A549 (cell line): ENCODE data around the gene GHDC.

Experiments
- CTCF ChIP-seq: fragments of >200 bp; sonication (Bioruptor Twin); formaldehyde crosslinking; IDR thresholded peaks from 3 replicates; pipeline ENCODE4 v1.5.1; 2016
- HOXA7 ChIP-seq: fragments of 250-450 bp; sonication (Bioruptor Pico); IDR thresholded peaks from 2 replicates; pipeline ENCODE4 v1.5.0; 2020; ENCODE audit warnings: mild to moderate bottlenecking, moderate library complexity
- JUNB ChIP-seq: fragments of >200 bp; sonication (Bioruptor Twin); formaldehyde crosslinking; IDR thresholded peaks from 2 replicates; pipeline ENCODE4 v1.6.1; 2016
- RFX5 ChIP-seq: fragments of 450-650 bp; IDR thresholded peaks from 2 replicates; pipeline ENCODE4 v1.7.1; 2014; ENCODE audit warnings: antibody characterized with exemption, mild to moderate bottlenecking, moderate library complexity
- RNF2 ChIP-seq: fragments of 200-600 bp; sonication (generic); IDR thresholded peaks from 2 replicates; pipeline ENCODE4 v1.6.1; 2016; ENCODE audit warnings: low read depth, mild to moderate bottlenecking, antibody characterized with exemption, moderate library complexity, borderline replicate concordance
- SREBF2 ChIP-seq: fragments of 450-650 bp; IDR thresholded peaks from 2 replicates; pipeline ENCODE4 v1.6.1; 2014; ENCODE audit warnings: mild to moderate bottlenecking, moderate library complexity
- TF ChIP-seq, protein P1 (sequence below): fragments of 200-600 bp; sonication (generic); IDR thresholded peaks from 2 replicates; pipeline ENCODE4 v1.6.1; 2016; ENCODE audit warnings: antibody characterized with exemption, mild to moderate bottlenecking, moderate library complexity

DNA sequence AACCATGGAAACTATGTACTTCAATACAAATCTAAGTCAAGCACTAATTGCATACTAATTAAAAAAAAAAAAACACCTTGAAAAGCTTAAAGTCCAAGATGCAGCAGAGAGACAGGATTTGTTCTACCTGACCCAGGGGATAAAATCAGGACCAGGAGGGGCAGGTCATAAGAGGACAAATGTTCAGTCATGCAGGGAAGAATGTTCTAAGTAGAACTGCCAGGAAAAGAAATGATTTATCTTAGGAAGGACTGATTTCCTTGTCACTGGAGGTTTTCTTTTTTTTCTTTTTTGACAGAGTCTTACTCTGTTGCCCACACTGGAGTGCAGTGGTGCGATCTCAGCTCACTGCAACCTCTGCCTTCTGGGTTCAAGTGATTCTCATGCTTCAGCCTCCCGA, 9.1 kb upstream of the GHDC start:
- TF ChIP-seq RNF2 (no peak), CTCF (no peak), JUNB (no peak), HOXA7 (no peak), SREBF2 (no peak), RFX5 (no peak)
- TF ChIP-seq, protein P1, sequence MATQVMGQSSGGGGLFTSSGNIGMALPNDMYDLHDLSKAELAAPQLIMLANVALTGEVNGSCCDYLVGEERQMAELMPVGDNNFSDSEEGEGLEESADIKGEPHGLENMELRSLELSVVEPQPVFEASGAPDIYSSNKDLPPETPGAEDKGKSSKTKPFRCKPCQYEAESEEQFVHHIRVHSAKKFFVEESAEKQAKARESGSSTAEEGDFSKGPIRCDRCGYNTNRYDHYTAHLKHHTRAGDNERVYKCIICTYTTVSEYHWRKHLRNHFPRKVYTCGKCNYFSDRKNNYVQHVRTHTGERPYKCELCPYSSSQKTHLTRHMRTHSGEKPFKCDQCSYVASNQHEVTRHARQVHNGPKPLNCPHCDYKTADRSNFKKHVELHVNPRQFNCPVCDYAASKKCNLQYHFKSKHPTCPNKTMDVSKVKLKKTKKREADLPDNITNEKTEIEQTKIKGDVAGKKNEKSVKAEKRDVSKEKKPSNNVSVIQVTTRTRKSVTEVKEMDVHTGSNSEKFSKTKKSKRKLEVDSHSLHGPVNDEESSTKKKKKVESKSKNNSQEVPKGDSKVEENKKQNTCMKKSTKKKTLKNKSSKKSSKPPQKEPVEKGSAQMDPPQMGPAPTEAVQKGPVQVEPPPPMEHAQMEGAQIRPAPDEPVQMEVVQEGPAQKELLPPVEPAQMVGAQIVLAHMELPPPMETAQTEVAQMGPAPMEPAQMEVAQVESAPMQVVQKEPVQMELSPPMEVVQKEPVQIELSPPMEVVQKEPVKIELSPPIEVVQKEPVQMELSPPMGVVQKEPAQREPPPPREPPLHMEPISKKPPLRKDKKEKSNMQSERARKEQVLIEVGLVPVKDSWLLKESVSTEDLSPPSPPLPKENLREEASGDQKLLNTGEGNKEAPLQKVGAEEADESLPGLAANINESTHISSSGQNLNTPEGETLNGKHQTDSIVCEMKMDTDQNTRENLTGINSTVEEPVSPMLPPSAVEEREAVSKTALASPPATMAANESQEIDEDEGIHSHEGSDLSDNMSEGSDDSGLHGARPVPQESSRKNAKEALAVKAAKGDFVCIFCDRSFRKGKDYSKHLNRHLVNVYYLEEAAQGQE = no peak
